GM21367 (cell line): ENCODE results near the gene ZNF534.
"Not testable (repeated sequence)": the region's sequence is repeated elsewhere in the genome, so short reads cannot be mapped to it uniquely, and the experiment has no call there.

Experiments used
- ATAC-seq: cut with Tn5 transposase; IDR thresholded peaks from one replicate; pipeline ENCODE4 v1.9.1; 2021; ENCODE audit not compliant: unreplicated experiment

The ZNF534 gene

GRCh38 chr19:52428937-52429336 lies at the start of gene ZNF534:
Gene ZNF534 (plus strand): TSS chr19:52429148. CDS start chr19:52431475, 2,327 bp downstream.
- no peak for ATAC-seq

GRCh38 chr19:52391135-52391534 lies 37.8 kb upstream of the ZNF534 start:
- ATAC-seq, result no peak

GRCh38 chr19:52397310-52398080 lies 31.5 kb upstream of the ZNF534 start, which contains the start of gene ZNF528:
Gene ZNF528 (plus strand): TSS chr19:52397849. CDS start chr19:52402014, 4,165 bp downstream.
- no peak for ATAC-seq

GRCh38 chr19:52398081-52398441 lies 30.9 kb upstream of the ZNF534 start:
- ATAC-seq, result no peak

- ATAC-seq, result no peak
Observed at GRCh38 chr19:52410276-52410675, 18.7 kb upstream of the ZNF534 start.

GRCh38 chr19:52415711-52416110 lies 13.2 kb upstream of the ZNF534 start:
- ATAC-seq, result no peak

GRCh38 chr19:52442179-52442578 lies 13.2 kb downstream of the ZNF534 start:
- no peak for ATAC-seq

- no peak for ATAC-seq
Observed at GRCh38 chr19:52444506-52444905, 15.6 kb downstream of the ZNF534 start.

- no peak for ATAC-seq
Observed at GRCh38 chr19:52451241-52451640, 22.3 kb downstream of the ZNF534 start.

GRCh38 chr19:52453324-52454094 lies 24.6 kb downstream of the ZNF534 start, which contains the start of gene ZNF578:
Gene ZNF578 (plus strand): TSS chr19:52453553. CDS start chr19:52501846, 48,293 bp downstream.
- no peak for ATAC-seq

GRCh38 chr19:52464798-52465470 lies 36.0 kb downstream of the ZNF534 start:
- no peak for ATAC-seq

- ATAC-seq, result no peak
Observed at GRCh38 chr19:52473655-52474350, 44.9 kb downstream of the ZNF534 start.

GRCh38 chr19:52474351-52475127 lies 45.6 kb downstream of the ZNF534 start:
- ATAC-seq, result no peak

GRCh38 chr19:52484111-52484743 lies 55.3 kb downstream of the ZNF534 start:
- ATAC-seq, result not testable (repeated sequence)

- not testable (repeated sequence) for ATAC-seq
Observed at GRCh38 chr19:52485064-52485463, 56.1 kb downstream of the ZNF534 start.

- not testable (repeated sequence) for ATAC-seq
Observed at GRCh38 chr19:52485561-52486240, 56.8 kb downstream of the ZNF534 start.

GRCh38 chr19:52492201-52492993 lies 63.4 kb downstream of the ZNF534 start:
- no peak for ATAC-seq

- ATAC-seq, result no peak
Observed at GRCh38 chr19:52492994-52493470, 64.1 kb downstream of the ZNF534 start.
